ENCODE measurements around the gene MTMR4. TPM values are rescaled to one million over a fixed set of nuclear protein-coding genes. Genes with fewer than 3 reads are reported as not detected.
A peak's percentile ranks its signal among the peaks of the same experiment; 100 is the strongest.
"Not testable (repeated sequence)": the region's sequence is repeated elsewhere in the genome, so short reads cannot be mapped to it uniquely, and the experiment has no call there.

Gene MTMR4
- total RNA-seq, 1 experiment from 2014 or later, result 32.5 TPM

- DNase-seq (ENCODE audit: low read depth), result peak; percentile 87
Measured at GRCh38 chr17:58525239-58525638, 10.8 kb upstream of the MTMR4 start.

DNA sequence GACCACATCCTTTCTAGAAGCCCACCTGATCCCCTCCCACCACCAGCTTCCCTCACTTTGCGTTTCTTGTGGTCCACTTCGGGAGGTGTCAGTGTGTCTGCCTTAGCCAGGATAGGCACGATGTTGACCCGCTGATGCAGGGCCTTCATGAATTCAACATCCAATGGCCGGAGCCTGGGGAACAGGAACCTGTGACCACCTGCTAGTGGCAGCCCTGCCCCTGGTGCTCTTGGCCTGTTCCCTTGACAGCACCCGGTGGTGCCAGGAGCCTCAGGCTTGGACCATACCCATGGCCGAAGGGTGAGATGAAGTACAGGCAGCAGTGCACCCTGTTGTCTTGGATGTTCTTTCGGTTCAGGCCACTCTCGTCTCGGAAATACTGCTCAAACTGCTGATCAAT, 7.2 kb upstream of the MTMR4 start:
- DNase-seq (ENCODE audit: low read depth), result no peak

DNA sequence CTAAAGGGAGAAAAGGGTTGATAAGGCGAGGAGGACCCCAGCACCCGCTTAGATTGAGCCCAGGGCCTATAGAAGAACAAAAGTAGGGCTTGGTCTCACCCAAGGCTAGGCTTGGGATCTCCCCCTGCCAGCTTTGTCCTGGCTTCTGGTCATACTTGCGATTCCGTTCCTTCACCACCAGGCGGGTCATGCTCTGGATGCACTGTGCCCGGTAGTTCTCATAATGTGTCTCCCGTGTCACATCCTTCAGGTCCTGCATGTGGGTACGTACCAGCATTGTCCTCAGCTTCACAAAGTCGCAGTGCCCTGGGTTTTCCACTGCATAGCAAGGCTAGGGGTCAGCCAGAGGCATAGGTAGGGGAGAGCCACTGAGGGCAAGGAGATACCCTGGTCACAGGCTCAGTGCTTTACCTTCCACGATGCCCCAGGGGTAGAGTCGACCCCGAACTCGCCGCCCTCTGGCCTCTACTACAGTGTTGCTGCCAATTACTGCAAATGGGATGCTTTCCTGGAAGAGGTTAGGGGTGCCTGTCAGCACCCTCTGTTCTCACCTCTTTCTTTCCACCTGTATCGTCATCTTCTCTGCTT, 6.5 kb upstream of the MTMR4 start:
- peak; percentile 11 for DNase-seq (ENCODE audit: low read depth)

- peak; percentile 100 for DNase-seq (ENCODE audit: low read depth)
Measured at GRCh38 chr17:58517928-58518609, 3.6 kb upstream of the MTMR4 start.

- DNase-seq (ENCODE audit: low read depth), result no peak
Measured at GRCh38 chr17:58517378-58517927, 3.0 kb upstream of the MTMR4 start.

DNA sequence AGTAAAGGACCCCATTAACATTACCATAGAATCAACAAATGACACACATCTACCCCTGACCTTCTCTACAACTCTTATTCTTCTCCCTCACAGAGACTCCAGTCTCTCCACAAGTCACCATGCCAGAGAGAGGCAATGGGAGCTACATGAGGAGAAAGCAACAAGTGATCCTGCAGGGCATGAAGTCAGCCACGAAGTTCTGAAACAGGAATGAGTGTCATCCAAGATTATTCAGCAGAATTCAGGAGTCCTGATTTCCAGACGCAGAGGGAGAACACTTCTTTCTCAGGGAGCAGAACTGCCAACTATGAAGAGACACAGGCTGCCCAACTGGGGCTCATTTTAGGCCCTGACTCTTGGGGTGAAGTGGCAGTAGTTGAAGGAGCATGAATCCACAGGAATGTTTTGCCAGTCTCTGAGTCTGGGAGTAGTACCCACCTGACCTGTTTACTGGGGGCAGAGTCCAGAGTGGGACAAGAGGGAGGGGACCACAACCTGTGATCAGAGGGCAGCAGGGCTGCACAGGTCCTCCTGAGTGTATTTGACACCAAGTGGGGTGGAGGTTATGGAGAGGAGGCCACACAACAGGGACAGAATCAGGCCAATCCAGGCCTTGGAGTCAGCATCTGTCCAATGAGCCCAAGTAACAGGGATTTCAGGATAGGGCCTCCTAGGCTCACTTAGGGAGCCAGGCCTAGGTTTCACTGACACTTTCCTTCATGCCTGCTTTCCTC, 2.4 kb upstream of the MTMR4 start:
- no peak for DNase-seq (ENCODE audit: low read depth)

- no peak for DNase-seq (ENCODE audit: low read depth)
Measured at GRCh38 chr17:58515286-58515685, 848 bp upstream of the MTMR4 start.

DNA sequence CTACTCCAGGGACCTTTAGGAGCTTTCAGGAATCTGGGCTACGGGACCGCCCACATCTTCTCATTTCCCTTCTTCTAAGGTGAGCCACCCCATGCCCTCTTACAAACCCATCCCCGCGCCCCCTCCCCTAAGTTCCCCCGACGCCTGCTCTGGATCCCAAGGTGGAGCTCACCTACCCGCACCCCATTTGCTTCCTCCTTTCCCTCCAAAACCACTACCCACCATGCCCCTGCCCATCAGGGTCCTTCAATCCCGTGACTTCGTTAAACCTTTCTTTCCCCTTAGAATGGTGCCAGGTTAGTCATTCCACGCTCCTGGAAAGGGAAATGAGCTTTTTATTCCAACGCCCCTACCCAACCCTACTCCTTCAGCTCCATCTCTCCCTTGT, 326 bp upstream of the MTMR4 start:
- DNase-seq (ENCODE audit: low read depth), result no peak

GRCh38 chr17:58513267-58513964, 1.0 kb downstream of the MTMR4 start:
- DNase-seq (ENCODE audit: low read depth), result no peak

DNA sequence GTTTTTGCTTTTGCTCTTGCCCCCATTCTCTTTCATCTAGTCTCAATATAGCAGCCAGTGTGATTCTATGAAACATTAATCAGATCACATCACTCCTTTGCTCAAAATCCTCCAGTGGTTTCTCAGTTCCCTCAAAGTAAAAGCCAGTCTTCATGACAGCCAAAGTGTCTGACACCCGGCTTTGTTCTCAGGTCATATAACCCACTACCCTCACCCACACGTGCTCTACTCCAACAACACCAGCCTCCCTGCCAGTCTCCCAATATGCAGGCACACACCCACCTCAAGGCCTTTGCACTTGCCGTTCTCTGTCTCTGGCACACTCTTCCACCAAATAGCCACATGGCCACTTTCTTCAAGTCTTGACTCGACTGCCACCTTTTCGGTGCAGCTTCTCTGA, 4.4 kb downstream of the MTMR4 start:
- no peak for DNase-seq (ENCODE audit: low read depth)

DNA sequence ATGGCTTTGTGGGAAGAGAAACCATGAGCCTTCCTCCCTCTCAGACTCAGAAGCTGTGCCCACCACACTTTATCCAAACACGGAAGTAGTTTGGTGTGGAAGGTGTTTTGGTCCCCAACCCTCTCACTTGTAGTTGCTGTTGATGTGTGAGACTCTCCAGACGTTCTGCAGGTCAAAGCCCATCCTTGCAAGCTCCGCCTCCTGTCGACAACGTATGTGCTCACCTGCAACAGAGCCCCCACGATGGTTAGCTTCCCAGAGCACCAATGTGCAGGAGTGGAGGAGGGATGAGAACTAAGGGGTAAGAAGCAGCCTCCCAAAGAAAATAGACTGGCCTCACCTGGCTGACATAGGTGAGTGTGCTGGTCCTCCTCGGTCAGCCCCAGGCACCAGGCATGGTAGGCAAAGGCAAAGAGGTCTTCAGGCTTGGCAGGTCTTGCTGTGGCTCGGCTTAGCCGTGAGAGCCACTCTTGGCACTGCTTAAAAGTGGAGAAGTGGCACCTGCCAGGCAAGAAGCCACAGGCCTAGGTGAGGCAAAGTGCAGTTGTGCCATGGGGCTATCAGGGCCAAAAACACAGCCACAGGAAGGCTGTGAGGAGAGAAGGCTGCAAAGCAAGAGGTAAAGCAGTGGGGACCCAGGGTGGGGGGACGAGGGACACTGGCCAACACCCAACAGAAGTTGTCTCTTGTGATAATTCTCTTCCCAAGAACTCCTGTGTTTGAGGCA, 5.9 kb downstream of the MTMR4 start:
- DNase-seq (ENCODE audit: low read depth), result no peak

GRCh38 chr17:58507123-58507634, 7.3 kb downstream of the MTMR4 start:
- no peak for DNase-seq (ENCODE audit: low read depth)

GRCh38 chr17:58506354-58507080, 7.9 kb downstream of the MTMR4 start:
- DNase-seq (ENCODE audit: low read depth), result no peak

DNA sequence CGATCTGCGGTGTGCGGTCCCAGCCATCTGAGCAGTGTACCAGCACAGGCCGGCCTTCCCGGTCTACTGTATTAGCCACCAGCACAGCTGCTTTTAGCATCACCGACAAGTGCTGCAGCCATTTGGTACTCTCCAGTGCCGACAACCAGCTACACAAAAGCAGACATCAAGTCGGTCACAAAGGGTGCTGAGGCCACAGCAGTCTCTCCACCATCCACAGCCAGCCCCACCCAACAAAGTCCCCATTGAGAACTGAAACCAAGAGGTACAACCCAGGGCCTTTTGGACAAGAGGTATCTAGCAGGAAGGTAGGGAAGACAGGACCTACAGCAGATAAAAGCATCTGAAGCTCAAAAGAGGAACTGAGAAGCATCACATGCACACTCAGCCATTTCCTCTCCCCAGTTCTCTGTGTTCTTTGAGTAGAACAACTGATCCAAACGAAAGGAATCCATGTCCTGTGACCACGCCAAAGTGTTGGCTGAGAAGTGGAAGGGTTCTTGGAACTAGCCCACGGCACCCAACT, 9.5 kb downstream of the MTMR4 start:
- DNase-seq (ENCODE audit: low read depth), result no peak

DNA sequence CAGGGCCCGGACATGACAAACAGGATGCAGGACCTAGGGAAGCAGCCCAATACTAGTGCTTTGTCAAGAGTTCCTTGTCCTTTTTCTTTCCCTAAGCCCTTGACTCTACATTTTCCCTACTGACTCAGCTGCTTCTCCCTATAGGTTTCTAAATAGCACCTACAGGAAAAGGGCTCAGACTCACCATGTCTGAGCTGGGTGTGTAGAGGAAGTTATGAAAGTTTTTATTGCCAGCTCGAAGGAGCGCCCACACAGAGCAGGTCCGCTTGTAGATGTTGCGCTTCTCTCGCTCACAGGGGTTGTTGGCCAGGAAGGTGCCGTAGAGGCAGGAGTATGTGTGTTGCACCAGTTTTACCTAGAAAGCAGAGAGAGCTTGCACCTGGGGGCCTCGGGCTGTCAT, 10.6 kb downstream of the MTMR4 start:
- DNase-seq (ENCODE audit: low read depth), result no peak

DNA sequence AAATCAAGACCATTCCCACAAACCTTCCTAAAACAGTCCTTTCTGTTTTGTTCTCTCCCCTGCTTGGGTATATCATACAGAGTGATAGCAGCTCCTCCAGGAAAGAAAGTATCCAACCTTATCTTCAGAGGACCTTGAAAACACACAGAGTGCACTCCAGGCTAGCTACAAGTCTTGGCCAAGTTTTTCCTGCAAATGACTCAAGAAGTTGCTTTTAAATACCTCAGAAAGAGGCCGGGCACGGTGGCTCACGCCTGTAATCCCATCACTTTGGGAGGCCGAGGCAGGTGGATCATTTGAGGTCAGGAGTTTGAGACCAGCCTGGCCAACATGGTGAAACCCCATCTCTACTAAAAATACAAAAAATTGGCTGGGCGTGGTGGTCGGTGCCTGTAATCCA, 11.3 kb downstream of the MTMR4 start:
- not testable (repeated sequence) for DNase-seq (ENCODE audit: low read depth)

DNA sequence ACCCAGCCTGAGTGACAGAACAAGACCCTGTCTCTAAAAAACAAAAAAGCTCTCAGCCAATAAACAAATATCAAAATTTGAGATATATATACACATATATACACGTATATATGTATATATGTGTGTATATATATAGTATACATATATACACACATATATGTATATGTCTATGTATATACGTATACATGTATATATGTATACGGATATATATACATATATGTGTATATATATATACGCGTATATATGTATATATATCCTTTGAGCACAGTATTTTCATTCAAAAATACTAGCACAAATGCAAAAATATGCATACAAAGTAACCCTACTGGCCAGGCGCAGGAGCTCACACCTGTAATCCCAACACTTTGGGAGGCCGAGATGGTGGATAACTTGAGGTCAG, 13.0 kb downstream of the MTMR4 start:
- no peak for DNase-seq (ENCODE audit: low read depth)

- DNase-seq (ENCODE audit: low read depth), result no peak
Measured at GRCh38 chr17:58498177-58498828, 16.1 kb downstream of the MTMR4 start.

DNA sequence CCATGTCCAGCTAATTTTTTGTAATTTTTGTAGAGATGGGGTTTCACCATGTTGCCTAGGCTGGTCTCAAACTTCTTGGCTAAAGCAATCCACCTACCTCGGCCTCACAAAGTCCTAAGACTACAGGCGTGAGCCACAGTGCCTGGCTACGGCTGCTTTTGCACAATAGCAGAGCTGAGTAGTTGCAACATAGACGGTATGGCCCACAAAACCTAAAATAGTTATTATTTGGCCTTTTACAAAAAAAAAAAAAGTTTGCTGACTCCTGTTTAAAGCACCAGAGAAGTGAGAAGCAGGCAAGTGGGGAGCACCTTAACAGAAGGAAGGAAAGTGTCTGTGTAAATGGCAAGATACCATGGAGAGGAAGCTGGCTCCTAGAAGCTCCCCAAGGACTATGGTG, 20.9 kb downstream of the MTMR4 start:
- DNase-seq (ENCODE audit: low read depth), result no peak
